Thyroid gland (tissue), 4 donors: ENCODE results near the gene KASH5.

Experiments
- POLR2A ChIP-seq, 2 donors: fragments of 450-650 bp; IDR thresholded peaks; one replicate each; pipeline ENCODE4 v1.6.1; 2017; ENCODE audit warnings: antibody characterized with exemption in 2 of 2, mild to moderate bottlenecking in 2 of 2, moderate library complexity in 1 of 2
- TF ChIP-seq, protein P1 (sequence below), 6 experiments: fragments of 200-600 bp in 3 of 6; fragments of 450-650 bp in 3 of 6; sonication (generic) in 3 of 6; IDR thresholded peaks; one replicate each; pipeline ENCODE4 v1.5.1; 2016 to 2019; ENCODE audit warnings: antibody characterized with exemption in 6 of 6, mild to moderate bottlenecking in 2 of 6, inconsistent platforms in 1 of 6, moderate library complexity in 1 of 6

DNA sequence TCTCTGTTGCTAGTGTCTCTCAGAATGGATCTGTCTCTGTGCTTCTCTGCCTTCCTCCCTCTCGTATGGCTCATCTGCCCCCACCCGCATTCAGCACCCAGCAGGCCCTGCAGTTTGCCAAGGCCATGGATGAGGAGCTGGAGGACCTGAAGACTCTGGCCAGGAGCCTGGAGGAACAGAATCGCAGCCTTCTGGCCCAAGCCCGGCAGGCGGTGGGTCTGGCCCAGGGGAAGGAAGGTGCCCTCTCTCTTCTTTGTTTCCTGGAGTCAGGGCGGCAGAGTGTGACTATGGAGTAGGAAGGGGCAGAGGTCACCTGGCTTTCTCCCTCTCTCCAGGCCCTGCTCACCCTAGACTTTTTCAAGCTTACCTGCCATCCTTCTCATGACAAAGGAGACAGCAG is 10.9 kb downstream of the KASH5 start:
- no peak for TF ChIP-seq POLR2A (IDR thresholded peaks at IDR 0.05)
- TF ChIP-seq, protein P1, sequence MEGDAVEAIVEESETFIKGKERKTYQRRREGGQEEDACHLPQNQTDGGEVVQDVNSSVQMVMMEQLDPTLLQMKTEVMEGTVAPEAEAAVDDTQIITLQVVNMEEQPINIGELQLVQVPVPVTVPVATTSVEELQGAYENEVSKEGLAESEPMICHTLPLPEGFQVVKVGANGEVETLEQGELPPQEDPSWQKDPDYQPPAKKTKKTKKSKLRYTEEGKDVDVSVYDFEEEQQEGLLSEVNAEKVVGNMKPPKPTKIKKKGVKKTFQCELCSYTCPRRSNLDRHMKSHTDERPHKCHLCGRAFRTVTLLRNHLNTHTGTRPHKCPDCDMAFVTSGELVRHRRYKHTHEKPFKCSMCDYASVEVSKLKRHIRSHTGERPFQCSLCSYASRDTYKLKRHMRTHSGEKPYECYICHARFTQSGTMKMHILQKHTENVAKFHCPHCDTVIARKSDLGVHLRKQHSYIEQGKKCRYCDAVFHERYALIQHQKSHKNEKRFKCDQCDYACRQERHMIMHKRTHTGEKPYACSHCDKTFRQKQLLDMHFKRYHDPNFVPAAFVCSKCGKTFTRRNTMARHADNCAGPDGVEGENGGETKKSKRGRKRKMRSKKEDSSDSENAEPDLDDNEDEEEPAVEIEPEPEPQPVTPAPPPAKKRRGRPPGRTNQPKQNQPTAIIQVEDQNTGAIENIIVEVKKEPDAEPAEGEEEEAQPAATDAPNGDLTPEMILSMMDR (IDR thresholded peaks at IDR 0.05): no peak
